ENCODE data around the gene RRAGB. TPM values are rescaled to one million over a fixed set of nuclear protein-coding genes. Genes with fewer than 3 reads are reported as not detected.

The RRAGB gene
- polyA plus RNA-seq, 3 donors = 8.7 to 27.8 (median 16.3) TPM

DNA sequence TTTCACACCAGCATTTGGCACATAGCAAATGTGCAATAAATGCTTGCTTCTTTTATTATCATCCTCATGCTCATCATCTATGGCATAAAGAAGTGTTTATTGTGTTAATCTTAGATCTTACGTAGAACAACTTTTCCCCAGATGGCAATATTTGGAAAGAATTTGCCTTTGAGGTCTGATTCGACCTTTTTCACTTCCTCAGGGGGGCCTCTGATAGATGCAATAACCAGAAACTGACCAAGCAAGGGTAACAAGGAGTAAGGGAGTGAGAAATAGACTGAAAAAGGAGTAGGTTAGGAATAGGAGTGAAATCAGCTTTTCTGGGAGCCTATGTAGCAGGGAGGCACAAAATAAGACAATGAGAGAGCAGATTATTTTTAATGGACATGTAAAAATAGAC is 70.2 kb downstream of the RRAGB start:
- Histone ChIP-seq H2AFZ (ENCODE audit: insufficient read depth, low read depth, low read length, poor library complexity, severe bottlenecking) (no peak overlapping the region), H3K27me3 (ENCODE audit: control insufficient read depth in 2 of 2, insufficient read depth in 2 of 2, low read length in 2 of 2) (no peaks in the 10 kb centered on the region), H3K36me3 (replicated peaks in 1 of 2; ENCODE audit: control insufficient read depth in 1 of 2, insufficient read depth in 2 of 2, low read length in 2 of 2) (no peaks in the 10 kb centered on the region), H3K4me3 (replicated peaks in 1 of 3; ENCODE audit: low read depth in 2 of 3, low read length in 3 of 3) (no peak overlapping the region), H3K27ac (ENCODE audit: low read depth in 1 of 2, low read length in 2 of 2) (no peak overlapping the region), H3K79me2 (ENCODE audit: insufficient read depth, low read length) (no peaks in the 10 kb centered on the region), H4K20me1 (ENCODE audit: insufficient read depth, low read length) (no peaks in the 10 kb centered on the region), H3K9ac (ENCODE audit: insufficient read depth, low read length, poor library complexity, severe bottlenecking) (no peak overlapping the region), H3K4me1 (ENCODE audit: control insufficient read depth in 1 of 2, insufficient read depth in 2 of 2, low read length in 2 of 2) (no peaks in the 10 kb centered on the region), H3K4me2 (replicated peaks; ENCODE audit: extremely low read depth, low read length, poor library complexity, severe bottlenecking) (no peak overlapping the region), H3K9me3 (replicated peaks in 1 of 2; ENCODE audit: control insufficient read depth in 1 of 2, insufficient read depth in 1 of 2, low read length in 2 of 2) (no peaks in the 10 kb centered on the region)
- no CpG with 5 or more reads among the region's 2 CpGs for WGBS (ENCODE audit: insufficient coverage)
- Mint-ChIP-seq H3K4me3 (no peak overlapping the region), H3K9me3 (peaks cover 0 to 6% (median 1%) of the 10 kb centered on the region in 7 donors), H3K27ac (no peak overlapping the region), H3K27me3 (ENCODE audit: low read depth in 3 of 3) (peaks cover 0 to 2% (median 0%) of the 10 kb centered on the region in 3 donors), H3K4me1 (no peaks in the 10 kb centered on the region), H3K36me3 (no peaks in the 10 kb centered on the region)
- intact Hi-C loops (cut with micrococcal nuclease) = no loop called here
- no peak for DNase-seq
- TF ChIP-seq, protein P1, sequence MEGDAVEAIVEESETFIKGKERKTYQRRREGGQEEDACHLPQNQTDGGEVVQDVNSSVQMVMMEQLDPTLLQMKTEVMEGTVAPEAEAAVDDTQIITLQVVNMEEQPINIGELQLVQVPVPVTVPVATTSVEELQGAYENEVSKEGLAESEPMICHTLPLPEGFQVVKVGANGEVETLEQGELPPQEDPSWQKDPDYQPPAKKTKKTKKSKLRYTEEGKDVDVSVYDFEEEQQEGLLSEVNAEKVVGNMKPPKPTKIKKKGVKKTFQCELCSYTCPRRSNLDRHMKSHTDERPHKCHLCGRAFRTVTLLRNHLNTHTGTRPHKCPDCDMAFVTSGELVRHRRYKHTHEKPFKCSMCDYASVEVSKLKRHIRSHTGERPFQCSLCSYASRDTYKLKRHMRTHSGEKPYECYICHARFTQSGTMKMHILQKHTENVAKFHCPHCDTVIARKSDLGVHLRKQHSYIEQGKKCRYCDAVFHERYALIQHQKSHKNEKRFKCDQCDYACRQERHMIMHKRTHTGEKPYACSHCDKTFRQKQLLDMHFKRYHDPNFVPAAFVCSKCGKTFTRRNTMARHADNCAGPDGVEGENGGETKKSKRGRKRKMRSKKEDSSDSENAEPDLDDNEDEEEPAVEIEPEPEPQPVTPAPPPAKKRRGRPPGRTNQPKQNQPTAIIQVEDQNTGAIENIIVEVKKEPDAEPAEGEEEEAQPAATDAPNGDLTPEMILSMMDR (IDR thresholded peaks at IDR 0.05) = no peak

DNA sequence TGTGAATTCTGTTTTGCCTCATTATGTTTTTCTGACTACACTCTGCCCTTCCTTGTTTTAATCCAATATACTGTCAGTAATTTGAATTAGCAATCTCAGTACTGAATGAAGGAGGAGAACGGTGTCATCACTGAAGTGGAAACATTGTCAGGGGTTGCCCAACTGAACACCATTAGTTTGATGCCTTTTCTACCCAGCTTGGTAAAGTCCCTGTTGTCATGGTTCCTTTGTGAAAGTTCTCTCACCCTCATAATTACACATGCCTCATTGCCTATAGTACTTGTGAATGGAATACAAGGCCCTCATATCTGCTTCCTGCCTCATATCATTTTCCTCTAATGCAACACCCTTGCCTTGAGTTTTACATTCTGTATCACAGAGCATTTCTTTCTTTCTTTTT is 76.9 kb downstream of the RRAGB start:
- H3K79me2 ChIP-seq (ENCODE audit: insufficient read depth, low read length) = no peaks in the 10 kb centered on the region
- no peak overlapping the region for H2AFZ ChIP-seq (ENCODE audit: insufficient read depth, low read depth, low read length, poor library complexity, severe bottlenecking)
- intact Hi-C loops (cut with micrococcal nuclease) = no loop called here
- H3K36me3 ChIP-seq (replicated peaks in 1 of 2; ENCODE audit: control insufficient read depth in 1 of 2, insufficient read depth in 2 of 2, low read length in 2 of 2) = no peaks in the 10 kb centered on the region
- no peaks in the 10 kb centered on the region for H3K4me1 ChIP-seq (ENCODE audit: control insufficient read depth in 1 of 2, insufficient read depth in 2 of 2, low read length in 2 of 2)
- no peaks in the 10 kb centered on the region for H3K27me3 ChIP-seq (ENCODE audit: control insufficient read depth in 2 of 2, insufficient read depth in 2 of 2, low read length in 2 of 2)
- H3K27me3 Mint-ChIP-seq (ENCODE audit: low read depth in 3 of 3) = peaks cover 0 to 4% (median 2%) of the 10 kb centered on the region in 3 donors
- TF ChIP-seq, protein P1 (IDR thresholded peaks at IDR 0.05) = no peak
- H3K4me1 Mint-ChIP-seq = no peaks in the 10 kb centered on the region
- H3K9me3 ChIP-seq (replicated peaks in 1 of 2; ENCODE audit: control insufficient read depth in 1 of 2, insufficient read depth in 1 of 2, low read length in 2 of 2) = no peaks in the 10 kb centered on the region
- no CpG with 5 or more reads among the region's 1 CpG for WGBS (ENCODE audit: insufficient coverage)
- H3K36me3 Mint-ChIP-seq = no peaks in the 10 kb centered on the region
- H3K4me2 ChIP-seq (replicated peaks; ENCODE audit: extremely low read depth, low read length, poor library complexity, severe bottlenecking) = no peak overlapping the region
- H3K27ac ChIP-seq (ENCODE audit: low read depth in 1 of 2, low read length in 2 of 2) = no peak overlapping the region
- H3K27ac Mint-ChIP-seq = no peak overlapping the region
- no peak overlapping the region for H3K4me3 ChIP-seq (replicated peaks in 1 of 3; ENCODE audit: low read depth in 2 of 3, low read length in 3 of 3)
- no peak for DNase-seq
- no peak overlapping the region for H3K4me3 Mint-ChIP-seq
- no peak overlapping the region for H3K9ac ChIP-seq (ENCODE audit: insufficient read depth, low read length, poor library complexity, severe bottlenecking)
- H4K20me1 ChIP-seq (ENCODE audit: insufficient read depth, low read length) = no peaks in the 10 kb centered on the region
- H3K9me3 Mint-ChIP-seq = peaks cover 0 to 6% (median 0%) of the 10 kb centered on the region in 7 donors

Measured in CD14-positive monocyte (primary cell).